GM23338 (cell line): ENCODE results near the gene CDH8. TPM values are rescaled to one million over a fixed set of nuclear protein-coding genes. Genes with fewer than 3 reads are reported as not detected.

Experiments used
- ATAC-seq: fragments of 200-7000 bp; cut with Tn5 transposase; 3 replicates; pipeline ENCODE4 v1.9.1; 2020
- DNase-seq: peaks from one replicate; pipeline ENCODE4 v3.0.0-alpha.2; 2015; ENCODE audit warnings: low spot score
- H2AFZ ChIP-seq: fragments of 200-600 bp; sonication (generic); 2 replicates; pipeline ENCODE4 v1.8.0; 2016; ENCODE audit warnings: antibody characterized with exemption, mild to moderate bottlenecking, moderate library complexity
- H3F3A ChIP-seq: fragments of 200-600 bp; sonication (generic); replicated peaks from 2 replicates; pipeline ENCODE4 v1.8.0; 2017; ENCODE audit warnings: antibody characterized with exemption, mixed run types, low read depth
- H3K27ac ChIP-seq: fragments of 200-600 bp; sonication (generic); 2 replicates; pipeline ENCODE4 v1.6.1; 2016; ENCODE audit warnings: low read depth
- H3K27me3 ChIP-seq: fragments of 200-600 bp; sonication (generic); 2 replicates; pipeline ENCODE4 v1.8.0; 2016; ENCODE audit warnings: mild to moderate bottlenecking, mixed run types, moderate library complexity; ENCODE audit not compliant: insufficient read depth
- H3K36me3 ChIP-seq: fragments of 200-600 bp; sonication (generic); 2 replicates; pipeline ENCODE4 v1.8.0; 2016; ENCODE audit warnings: mild to moderate bottlenecking; ENCODE audit not compliant: insufficient read depth
- H3K4me1 ChIP-seq: fragments of 200-600 bp; sonication (generic); 2 replicates; pipeline ENCODE4 v1.8.0; 2016; ENCODE audit warnings: mild to moderate bottlenecking, moderate library complexity; ENCODE audit not compliant: insufficient read depth
- H3K4me2 ChIP-seq: fragments of 200-600 bp; sonication (generic); 2 replicates; pipeline ENCODE4 v1.7.1; 2017; ENCODE audit warnings: mixed run types
- H3K4me3 ChIP-seq: fragments of 200-600 bp; sonication (generic); 2 replicates; pipeline ENCODE4 v1.6.1; 2016; ENCODE audit warnings: mixed run types
- H3K79me2 ChIP-seq: fragments of 200-600 bp; sonication (generic); replicated peaks from 2 replicates; pipeline ENCODE4 v1.8.0; 2017; ENCODE audit warnings: mild to moderate bottlenecking; ENCODE audit not compliant: insufficient read depth
- H3K9me2 ChIP-seq: fragments of 200-600 bp; sonication (generic); 2 replicates; pipeline ENCODE4 v1.8.0; 2017; ENCODE audit not compliant: insufficient read depth
- H4K20me1 ChIP-seq: fragments of 200-600 bp; sonication (generic); replicated peaks from 2 replicates; pipeline ENCODE4 v1.8.0; 2017; ENCODE audit warnings: mild to moderate bottlenecking; ENCODE audit not compliant: insufficient read depth
- H3K27ac Mint-ChIP-seq: 2 replicates; pipeline ENCODE4 v1.8.0; 2020; ENCODE audit warnings: inconsistent platforms, mild to moderate bottlenecking, moderate library complexity, mixed read lengths
- H3K27me3 Mint-ChIP-seq: 3 replicates; pipeline ENCODE4 v1.8.0; 2022; ENCODE audit warnings: low read depth, mild to moderate bottlenecking, moderate library complexity, mixed read lengths, inconsistent platforms; ENCODE audit not compliant: insufficient read depth, poor library complexity
- H3K36me3 Mint-ChIP-seq: 3 replicates; pipeline ENCODE4 v1.8.0; 2021; ENCODE audit warnings: low read depth, mild to moderate bottlenecking, inconsistent platforms, moderate library complexity, mixed read lengths
- H3K4me1 Mint-ChIP-seq: 3 replicates; pipeline ENCODE4 v1.8.0; 2020; ENCODE audit warnings: mild to moderate bottlenecking, inconsistent platforms, mixed read lengths
- H3K4me3 Mint-ChIP-seq: 3 replicates; pipeline ENCODE4 v1.8.0; 2021; ENCODE audit warnings: moderate library complexity, mild to moderate bottlenecking, inconsistent platforms, mixed read lengths
- H3K9me3 Mint-ChIP-seq: 3 replicates; pipeline ENCODE4 v1.8.0; 2020; ENCODE audit warnings: moderate library complexity, mild to moderate bottlenecking, inconsistent platforms, mixed read lengths
- CREB1 ChIP-seq: fragments of 250-450 bp; sonication (Bioruptor Pico); IDR thresholded peaks from 2 replicates; pipeline ENCODE4 v1.5.0; 2020; ENCODE audit warnings: low read depth, mild to moderate bottlenecking, moderate library complexity
- ETS1 ChIP-seq: IDR thresholded peaks from 2 replicates; pipeline ENCODE4 v1.6.1; 2016; ENCODE audit warnings: antibody characterized with exemption
- EZH2 ChIP-seq: fragments of 200-600 bp; sonication (generic); IDR thresholded peaks from one replicate; pipeline ENCODE4 v1.8.0; 2017; ENCODE audit warnings: antibody characterized with exemption, mild to moderate bottlenecking, low read depth; ENCODE audit not compliant: unreplicated experiment
- JUNB ChIP-seq: IDR thresholded peaks from one replicate; pipeline ENCODE4 v1.6.1; 2016; ENCODE audit warnings: antibody characterized with exemption; ENCODE audit not compliant: unreplicated experiment
- NANOG ChIP-seq: IDR thresholded peaks from 2 replicates; pipeline ENCODE4 v1.6.1; 2016; ENCODE audit warnings: antibody characterized with exemption, borderline replicate concordance
- POLR2AphosphoS5 ChIP-seq: IDR thresholded peaks from 2 replicates; pipeline ENCODE4 v1.6.1; 2016; ENCODE audit warnings: antibody characterized with exemption, low read depth
- ZNF331 ChIP-seq: fragments of 250-450 bp; sonication (Bioruptor Pico); IDR thresholded peaks from 2 replicates; pipeline ENCODE4 v1.5.0; 2020; ENCODE audit warnings: low read depth, mild to moderate bottlenecking, moderate library complexity
- ZNF462 ChIP-seq: fragments of 250-450 bp; sonication (Bioruptor Pico); IDR thresholded peaks from 2 replicates; pipeline ENCODE4 v1.5.0; 2020; ENCODE audit warnings: mild to moderate bottlenecking, moderate library complexity
- polyA plus RNA-seq: library from polyadenylated mRNA; unstranded; fragments of >200 nt; fragmentation: Nextera tagmentation; extraction: Ambion mirVana; gene quantifications from 2 replicates; pipeline ENCODE4 v1.2.1, GENCODE V29; 2016
- total RNA-seq: library from RNA; depleted of rRNA; stranded (reverse); fragments of >200 nt; shearing (Covaris generic); gene quantifications from 2 replicates; pipeline ENCODE4 v1.2.3, GENCODE V29; 2014

Gene CDH8
- total and polyA plus RNA-seq, 2 experiments from 2014 or later = 10.2 to 11.7 TPM

GRCh38 chr16:61813339-61813738, 222.9 kb downstream of the CDH8 start:
- Histone ChIP-seq H3K4me1 (peaks cover 16% of the 10 kb centered on the region; the same call in 1 of the 2 replicates), H3K27me3 (no peaks in the 10 kb centered on the region), H4K20me1 (no peaks in the 10 kb centered on the region), H3F3A (no peaks in the 10 kb centered on the region), H3K4me3 (no peak overlapping the region), H2AFZ (no peak overlapping the region), H3K9me2 (no peaks in the 10 kb centered on the region), H3K36me3 (no peaks in the 10 kb centered on the region), H3K4me2 (no peak overlapping the region), H3K79me2 (no peaks in the 10 kb centered on the region), H3K27ac (peak overlapping the region; percentile 32; the same call in 1 of the 2 replicates)
- Mint-ChIP-seq H3K36me3 (no peaks in the 10 kb centered on the region), H3K4me1 (peaks cover 15% of the 10 kb centered on the region; the same call in 2 of the 3 replicates), H3K9me3 (no peaks in the 10 kb centered on the region), H3K27me3 (peaks cover 2% of the 10 kb centered on the region), H3K4me3 (no peak overlapping the region), H3K27ac (no peak overlapping the region)
- TF ChIP-seq ETS1 (no peak), ZNF462 (CRISPR knock-in tag) (no peak), POLR2AphosphoS5 (no peak), CREB1 (CRISPR knock-in tag) (no peak), ZNF331 (no peak), EZH2 (no peak), JUNB (no peak), NANOG (no peak)
- ATAC-seq (no peak; the same call in 2 of the 3 replicates), DNase-seq (no peak)
